ENCODE results near the gene M6PR. TPM values are rescaled to one million over a fixed set of nuclear protein-coding genes. Genes with fewer than 3 reads are reported as not detected.

Gene M6PR
- 154 and 155 TPM in 2 replicates for total RNA-seq

GRCh38 chr12:8949342-8950220, at the start of gene M6PR:
M6PR (minus strand) TSS chr12:8949645; CDS start chr12:8946404, 3,241 bp downstream.

GRCh38 chr12:8989413-8989812, 40.0 kb upstream of the M6PR start, which contains the start of gene KLRG1:
KLRG1 (plus strand) TSS chr12:8989546; CDS start chr12:8989636, 90 bp downstream.

GRCh38 chr12:8914033-8914715, 35.3 kb downstream of the M6PR start, which contains the start of gene PHC1:
PHC1 (plus strand) TSS chr12:8914509; CDS start chr12:8917678, 3,169 bp downstream.

Other genes starting within 250 kb of the M6PR start
- gene A2ML1, start 127.0 kb downstream of the M6PR start, total RNA-seq = not detected in 2 replicates
- 9.7 and 13.4 TPM in 2 replicates for gene PHC1, start 35.1 kb downstream of the M6PR start, total RNA-seq
- 14.3 and 40.9 TPM in 2 replicates for gene KLRG1, start 39.9 kb upstream of the M6PR start, total RNA-seq
- 3.5 and 6.5 TPM in 2 replicates for gene A2M, start 166.3 kb upstream of the M6PR start, total RNA-seq